H1 (cell line): ENCODE measurements around the gene KLRD1.

ENCODE experiments used
- CEBPB ChIP-seq: IDR thresholded peaks from 2 replicates; pipeline ENCODE4 v1.6.1; 2012; ENCODE audit warnings: low read depth, low read length
- EZH2 ChIP-seq: fragments of 200-600 bp; sonication (generic); IDR thresholded peaks from 2 replicates; pipeline ENCODE4 v1.7.1; 2012; ENCODE audit warnings: low read depth, mild to moderate bottlenecking, moderate library complexity, low read length, inconsistent platforms; ENCODE audit not compliant: severe bottlenecking
- POLR2A ChIP-seq, 2 experiments: IDR thresholded peaks; 1 replicate in 1 of 2; 2 replicates in 1 of 2; pipeline ENCODE4 v1.6.1; 2011; ENCODE audit warnings: low read depth in 2 of 2, low read length in 2 of 2, mild to moderate bottlenecking in 2 of 2; ENCODE audit errors: control extremely low read depth in 1 of 2
- RAD21 ChIP-seq, 2 experiments: IDR thresholded peaks in 1 of 2; conservative IDR thresholded peaks in 1 of 2; 2 replicates each; pipeline ENCODE4 v1.6.1; 2011; ENCODE audit warnings: low read depth in 2 of 2, low read length in 2 of 2, improper control_type of control experiment in 1 of 2, inconsistent platforms in 1 of 2, mild to moderate bottlenecking in 1 of 2, moderate library complexity in 1 of 2
- SP1 ChIP-seq: IDR thresholded peaks from 2 replicates; pipeline ENCODE4 v1.6.1; 2011; ENCODE audit warnings: low read depth, low read length
- ZNF274 ChIP-seq: IDR thresholded peaks from 2 replicates; pipeline ENCODE4 v1.7.0; 2012; ENCODE audit warnings: low read length, borderline replicate concordance; ENCODE audit errors: extremely low read depth
- TF ChIP-seq, protein P1 (sequence below), 3 experiments: IDR thresholded peaks; 1 replicate in 2 of 3; 2 replicates in 1 of 3; pipeline versions ENCODE4 v1.5.1 to v1.6.1; 2011; ENCODE audit warnings: low read length in 3 of 3, mild to moderate bottlenecking in 3 of 3, inconsistent platforms in 2 of 3, low read depth in 1 of 3, moderate library complexity in 1 of 3; ENCODE audit not compliant: insufficient read depth in 1 of 3; ENCODE audit errors: control extremely low read depth in 1 of 3

DNA sequence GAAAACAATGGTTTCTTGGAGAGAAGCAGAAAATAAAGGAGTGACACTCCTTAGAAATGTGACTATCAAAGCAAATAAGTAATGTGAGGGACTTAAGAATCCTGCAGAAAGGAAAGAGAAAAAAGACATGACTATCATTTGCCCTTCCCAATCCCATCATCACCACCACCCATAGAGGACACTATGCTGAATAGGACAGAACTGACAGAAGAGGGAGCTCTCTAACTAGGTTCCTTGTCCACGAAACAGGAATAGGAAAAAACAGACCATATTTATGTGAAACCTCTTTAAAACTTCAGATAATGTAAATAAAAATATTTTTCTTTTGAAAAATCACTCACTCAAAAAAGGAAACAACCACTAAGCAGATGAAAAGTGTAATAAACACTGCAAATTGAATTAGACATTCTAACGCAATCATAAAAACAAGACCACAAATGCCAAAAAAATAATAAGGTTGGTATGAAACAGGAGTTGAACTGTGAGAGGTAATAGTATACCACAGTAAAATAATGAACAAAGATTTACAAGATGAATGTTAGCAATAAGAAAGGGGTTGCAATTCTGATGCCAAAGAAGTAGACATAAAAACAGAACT lies 24.1 kb downstream of the KLRD1 start:
- TF ChIP-seq ZNF274 (no peak), POLR2A (IDR thresholded peaks at IDR 0.05; ENCODE audit: control extremely low read depth in 1 of 2, low read depth in 2 of 2, low read length in 2 of 2) (no peak), SP1 (no peak), CEBPB (no peak), EZH2 (no peak), RAD21 (IDR thresholded peaks at IDR 0.05 in 1 of 2, conservative IDR thresholded peaks at IDR 0.05 in 1 of 2; ENCODE audit: low read depth in 2 of 2, low read length in 2 of 2) (peak; percentile 90 to 91)
- TF ChIP-seq, protein P1, sequence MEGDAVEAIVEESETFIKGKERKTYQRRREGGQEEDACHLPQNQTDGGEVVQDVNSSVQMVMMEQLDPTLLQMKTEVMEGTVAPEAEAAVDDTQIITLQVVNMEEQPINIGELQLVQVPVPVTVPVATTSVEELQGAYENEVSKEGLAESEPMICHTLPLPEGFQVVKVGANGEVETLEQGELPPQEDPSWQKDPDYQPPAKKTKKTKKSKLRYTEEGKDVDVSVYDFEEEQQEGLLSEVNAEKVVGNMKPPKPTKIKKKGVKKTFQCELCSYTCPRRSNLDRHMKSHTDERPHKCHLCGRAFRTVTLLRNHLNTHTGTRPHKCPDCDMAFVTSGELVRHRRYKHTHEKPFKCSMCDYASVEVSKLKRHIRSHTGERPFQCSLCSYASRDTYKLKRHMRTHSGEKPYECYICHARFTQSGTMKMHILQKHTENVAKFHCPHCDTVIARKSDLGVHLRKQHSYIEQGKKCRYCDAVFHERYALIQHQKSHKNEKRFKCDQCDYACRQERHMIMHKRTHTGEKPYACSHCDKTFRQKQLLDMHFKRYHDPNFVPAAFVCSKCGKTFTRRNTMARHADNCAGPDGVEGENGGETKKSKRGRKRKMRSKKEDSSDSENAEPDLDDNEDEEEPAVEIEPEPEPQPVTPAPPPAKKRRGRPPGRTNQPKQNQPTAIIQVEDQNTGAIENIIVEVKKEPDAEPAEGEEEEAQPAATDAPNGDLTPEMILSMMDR (IDR thresholded peaks at IDR 0.05; ENCODE audit: control extremely low read depth in 1 of 3, insufficient read depth in 1 of 3, low read depth in 1 of 3, low read length in 3 of 3): peak in 2 of 3 experiments; percentile 76 to 90; a peak in 3 of 4 replicates
